ENCODE measurements around the gene ANKRD33B.

Gene ANKRD33B

GRCh38 chr5:10530601-10531320 is 33.1 kb upstream of the ANKRD33B start:
- H3K4me3 ChIP-seq (ENCODE audit: low read depth, low read length) = no peak overlapping the region
- TF ChIP-seq CTCF (conservative IDR thresholded peaks at IDR 0.05; ENCODE audit: low read depth, low read length) = no peak
- DNase-seq (ENCODE audit: low read depth) = no peak

- no peak for TF ChIP-seq CTCF (conservative IDR thresholded peaks at IDR 0.05; ENCODE audit: low read depth, low read length)
- no peak overlapping the region for H3K4me3 ChIP-seq (ENCODE audit: low read depth, low read length)
- DNase-seq (ENCODE audit: low read depth) = no peak
These were observed 31.4 kb upstream of the ANKRD33B start for GRCh38 chr5:10532421-10532820.

GRCh38 chr5:10533226-10533625 is 30.6 kb upstream of the ANKRD33B start:
- TF ChIP-seq CTCF (conservative IDR thresholded peaks at IDR 0.05; ENCODE audit: low read depth, low read length) = no peak
- DNase-seq (ENCODE audit: low read depth) = no peak
- H3K4me3 ChIP-seq (ENCODE audit: low read depth, low read length) = no peak overlapping the region

GRCh38 chr5:10534561-10535530 is 29.0 kb upstream of the ANKRD33B start:
- TF ChIP-seq CTCF (conservative IDR thresholded peaks at IDR 0.05; ENCODE audit: low read depth, low read length) = no peak
- H3K4me3 ChIP-seq (ENCODE audit: low read depth, low read length) = no peak overlapping the region
- DNase-seq (ENCODE audit: low read depth) = no peak

GRCh38 chr5:10536511-10536910 is 27.4 kb upstream of the ANKRD33B start:
- no peak for DNase-seq (ENCODE audit: low read depth)
- no peak overlapping the region for H3K4me3 ChIP-seq (ENCODE audit: low read depth, low read length)
- TF ChIP-seq CTCF (conservative IDR thresholded peaks at IDR 0.05; ENCODE audit: low read depth, low read length) = no peak

GRCh38 chr5:10536931-10537579 is 26.8 kb upstream of the ANKRD33B start:
- DNase-seq (ENCODE audit: low read depth) = no peak
- no peak for TF ChIP-seq CTCF (conservative IDR thresholded peaks at IDR 0.05; ENCODE audit: low read depth, low read length)
- no peak overlapping the region for H3K4me3 ChIP-seq (ENCODE audit: low read depth, low read length)
